Hematopoietic multipotent progenitor cell treated with erythropoietin and hydrocortisone succinate and interleukin-3 and kit ligand, for 17 days (in vitro differentiated cells): ENCODE results near the gene SWAP70.
"Not testable (repeated sequence)": the region's sequence is repeated elsewhere in the genome, so short reads cannot be mapped to it uniquely, and the experiment has no call there.

Experiments used
- DNase-seq: peaks from one replicate; pipeline ENCODE4 v3.0.0-alpha.2; 2015; ENCODE audit warnings: low spot score

The SWAP70 gene

DNA sequence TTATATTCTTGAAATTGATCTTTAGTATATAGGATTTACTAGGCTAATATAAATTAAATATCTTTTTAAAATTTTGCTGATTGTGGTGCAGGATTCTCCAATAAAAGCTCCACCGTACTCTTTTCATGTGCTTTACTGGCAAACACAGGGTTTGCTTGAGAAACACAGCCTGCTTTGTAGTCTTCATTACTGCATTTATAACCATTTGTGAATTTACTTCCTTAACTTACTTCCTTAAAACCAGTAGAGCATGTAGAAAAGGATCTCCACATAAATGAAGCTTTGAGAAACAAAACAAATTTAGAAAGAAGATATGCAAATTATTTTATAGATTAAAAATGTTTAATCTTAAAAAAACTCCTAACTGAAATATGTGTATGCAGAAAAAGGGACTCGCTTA, 28.8 kb downstream of the SWAP70 start:
- DNase-seq, result no peak

DNA sequence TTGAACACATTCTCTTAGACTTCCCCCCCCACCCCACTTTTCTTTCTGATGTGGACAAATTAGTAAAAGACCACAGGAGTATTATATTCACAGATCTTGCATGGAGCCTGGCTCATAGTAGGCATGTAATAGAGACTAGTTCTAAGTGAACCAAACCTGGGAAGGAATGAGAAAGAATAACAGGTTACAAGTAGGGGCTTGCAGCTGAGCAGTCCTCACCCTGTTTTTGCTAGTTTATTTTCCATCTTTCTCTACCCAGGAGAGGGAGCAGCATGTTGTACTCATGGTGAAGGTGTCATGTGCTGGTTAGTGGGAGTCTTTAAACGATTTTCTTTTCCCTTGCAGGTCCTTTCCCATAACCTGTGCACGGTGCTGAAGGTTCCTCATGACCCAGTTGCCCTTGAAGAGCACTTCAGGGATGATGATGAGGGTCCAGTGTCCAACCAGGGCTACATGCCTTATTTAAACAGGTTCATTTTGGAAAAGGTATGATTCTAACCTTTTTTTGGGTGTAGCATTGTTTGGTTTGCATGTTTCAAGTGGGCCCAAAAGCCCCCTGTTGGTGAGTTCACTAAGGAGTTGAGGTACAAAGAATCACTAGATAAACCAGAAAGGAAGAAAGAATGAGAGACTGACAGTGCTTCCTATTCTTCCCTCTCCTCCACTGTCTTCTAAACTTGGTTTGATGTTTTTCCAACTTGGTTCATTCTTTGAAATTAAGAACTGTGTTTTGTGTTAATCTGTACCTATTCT, 30.1 kb downstream of the SWAP70 start:
- no peak for DNase-seq

DNA sequence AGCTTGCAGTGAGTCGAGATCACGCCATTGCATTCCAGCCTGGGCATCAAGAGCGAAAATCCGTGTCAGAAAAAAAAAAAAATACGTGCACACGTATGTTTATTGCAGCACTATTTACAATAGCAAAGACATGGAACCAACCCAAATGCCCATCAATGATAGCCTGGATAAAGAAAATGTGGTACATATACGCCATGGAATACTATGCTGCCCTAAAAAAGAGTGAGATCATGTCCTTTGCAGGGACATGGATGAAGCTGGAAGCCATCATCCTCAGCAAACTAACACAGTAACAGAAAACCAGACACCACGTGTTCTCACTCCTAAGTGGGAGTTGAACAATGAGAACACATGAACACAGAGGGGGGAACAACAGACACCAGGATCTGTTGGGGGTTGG, 31.4 kb downstream of the SWAP70 start:
- not testable (repeated sequence) for DNase-seq

DNA sequence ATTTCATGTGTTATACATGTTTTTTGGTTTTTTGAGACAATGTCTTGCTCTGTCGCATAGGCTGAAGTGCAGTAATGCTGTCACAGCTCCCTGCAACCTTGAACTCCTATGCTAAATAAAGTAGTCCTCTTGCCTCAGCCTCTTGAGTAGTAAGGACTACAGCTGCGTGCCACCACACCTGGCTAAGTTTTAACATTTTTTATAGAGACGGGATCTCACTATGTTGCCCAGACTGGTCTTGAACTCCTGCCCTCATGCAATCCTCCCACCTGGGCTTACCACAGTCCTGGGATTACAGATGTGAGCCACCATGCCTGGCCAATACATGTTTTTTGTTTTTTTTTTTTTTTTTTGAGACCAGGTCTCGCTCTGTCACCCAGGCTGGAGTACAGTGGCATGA, 33.9 kb downstream of the SWAP70 start:
- no peak for DNase-seq

DNA sequence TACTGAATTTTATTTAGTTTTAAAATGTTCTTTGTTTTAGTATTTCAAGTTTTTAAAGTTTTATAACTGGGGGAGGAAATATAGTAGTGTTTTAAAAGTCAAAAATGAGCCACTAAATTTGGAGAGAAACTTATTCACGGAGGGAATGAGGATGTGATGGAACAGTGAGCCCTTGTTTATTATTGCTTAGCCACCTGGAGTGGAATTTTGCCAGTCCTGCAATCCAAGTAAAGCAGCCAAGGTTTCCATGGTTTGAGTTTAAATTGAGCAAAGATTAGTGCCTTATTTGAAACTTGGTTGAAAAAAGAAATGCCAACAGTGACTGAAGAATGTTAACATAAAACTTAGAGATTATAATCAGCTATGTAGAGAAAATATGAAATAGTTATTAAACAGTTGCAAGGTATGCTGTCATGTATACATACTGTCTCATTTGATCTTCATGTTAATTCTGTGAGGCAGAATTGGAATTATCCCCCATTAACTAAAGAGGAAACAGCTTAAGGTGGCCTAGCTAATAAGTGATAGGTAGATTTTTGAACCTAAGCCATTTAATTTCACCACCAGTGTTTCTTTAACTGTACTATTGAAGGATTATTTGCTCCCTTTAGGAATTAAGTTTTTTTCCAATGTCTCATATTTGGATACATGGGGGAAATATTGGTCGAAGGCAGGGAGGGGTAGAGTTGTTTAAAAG, 36.4 kb downstream of the SWAP70 start:
- DNase-seq, result no peak

DNA sequence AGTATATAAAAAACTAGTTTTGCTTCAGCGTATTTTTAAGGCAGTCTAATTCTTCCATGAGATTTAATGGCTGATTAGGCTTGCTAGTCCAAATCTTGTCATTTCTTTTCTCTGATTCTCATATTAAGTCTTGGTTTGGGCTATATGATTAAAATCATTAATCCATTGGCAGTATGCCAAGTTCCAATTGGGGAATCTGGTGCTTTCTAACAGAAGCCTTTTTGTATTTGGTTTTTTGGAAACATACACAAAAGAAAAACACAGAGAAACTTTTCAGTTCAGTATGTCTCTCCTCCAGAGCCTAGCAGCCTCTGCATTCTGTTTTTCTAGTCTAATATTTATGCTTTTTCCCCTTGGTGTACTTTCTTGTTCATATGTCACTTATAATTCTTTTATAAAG, 37.9 kb downstream of the SWAP70 start:
- no peak for DNase-seq

DNA sequence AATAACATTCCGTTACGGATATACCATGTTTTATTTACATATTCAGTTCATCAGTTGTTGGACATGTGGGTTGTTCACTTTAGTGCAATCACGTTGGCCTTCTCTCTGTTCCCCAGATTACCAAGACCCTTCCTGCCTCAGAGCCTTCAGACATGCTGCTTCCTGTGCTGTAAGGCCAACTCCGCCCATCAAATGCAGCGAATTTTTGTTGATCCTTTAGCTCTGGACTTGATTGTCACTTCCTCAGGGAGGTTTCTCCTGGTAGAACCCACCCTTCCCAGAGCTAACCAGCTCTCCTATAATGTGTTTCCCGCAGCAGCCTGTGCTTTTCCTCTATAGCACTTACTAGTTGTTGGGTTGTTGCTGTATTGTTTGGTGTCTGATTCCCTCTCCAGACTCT, 39.4 kb downstream of the SWAP70 start:
- no peak for DNase-seq

DNA sequence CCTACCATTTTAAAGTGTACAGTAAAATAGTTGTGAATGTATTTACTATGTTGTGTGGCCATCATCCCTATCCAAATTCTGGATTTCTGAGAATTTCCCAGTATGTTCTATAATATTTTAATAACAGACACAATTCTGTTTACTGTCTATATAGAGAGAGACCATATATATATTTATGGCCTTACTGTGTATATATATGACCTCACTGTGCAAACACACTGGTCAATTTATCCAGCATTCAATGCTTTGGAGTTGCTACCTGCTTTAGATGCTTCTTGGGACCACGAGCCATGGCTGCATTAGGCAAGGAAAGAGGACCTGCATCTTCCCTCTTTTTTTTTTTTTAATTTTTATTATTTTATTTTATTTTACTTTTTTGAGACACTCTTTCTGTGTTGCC, 40.2 kb downstream of the SWAP70 start:
- no peak for DNase-seq

DNA sequence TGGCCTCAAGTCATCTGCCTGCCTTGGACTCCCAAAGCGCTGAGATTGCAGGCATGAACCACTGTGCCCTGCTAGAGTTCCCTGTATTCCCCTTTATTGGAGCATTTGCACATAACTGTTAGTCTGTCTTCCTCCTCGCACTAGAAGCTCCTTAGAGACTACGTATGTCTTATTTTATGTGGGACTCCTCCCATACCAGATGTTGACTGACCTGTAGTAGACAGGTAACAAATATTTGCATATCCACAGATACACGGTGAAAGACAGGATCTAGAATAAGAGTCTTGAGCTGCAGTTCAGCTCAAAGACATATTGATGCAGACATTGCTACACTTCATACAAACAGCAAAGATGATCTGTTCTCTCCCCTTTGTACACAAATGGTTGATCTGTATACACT, 40.7 kb downstream of the SWAP70 start:
- no peak for DNase-seq

DNA sequence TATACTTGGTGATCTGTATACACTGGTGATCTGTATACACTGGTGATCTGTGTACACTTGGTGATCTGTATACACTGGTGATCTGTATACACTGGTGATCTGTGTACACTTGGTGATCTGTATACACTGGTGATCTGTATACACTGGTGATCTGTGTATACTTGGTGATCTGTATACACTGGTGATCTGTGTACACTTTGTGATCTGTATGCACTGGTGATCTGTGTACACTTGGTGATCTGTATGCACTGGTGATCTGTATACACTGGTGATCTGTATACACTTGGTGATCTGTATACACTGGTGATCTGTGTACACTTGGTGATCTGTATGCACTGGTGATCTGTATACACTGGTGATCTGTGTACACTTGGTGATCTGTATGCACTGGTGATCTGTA, 41.5 kb downstream of the SWAP70 start:
- DNase-seq, result not testable (repeated sequence)

DNA sequence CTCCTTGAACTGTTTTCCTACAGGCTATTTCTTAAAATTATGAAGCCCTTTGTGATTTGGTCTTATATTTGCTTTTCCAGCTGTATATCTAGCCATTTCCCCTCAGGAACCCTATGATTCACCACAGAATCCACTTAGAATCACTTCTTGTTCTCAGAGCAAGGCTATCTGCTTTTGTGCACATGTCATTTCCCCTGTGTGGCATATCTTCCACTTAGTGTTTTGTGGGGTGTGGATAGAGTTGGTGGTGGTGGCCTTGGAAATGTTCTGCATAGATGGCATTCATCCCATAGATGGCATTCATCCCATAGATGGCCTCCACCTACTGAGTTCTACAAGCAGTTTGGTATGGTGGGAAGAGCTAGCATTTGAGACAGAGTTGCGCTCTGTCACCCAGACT, 44.7 kb downstream of the SWAP70 start:
- no peak for DNase-seq

DNA sequence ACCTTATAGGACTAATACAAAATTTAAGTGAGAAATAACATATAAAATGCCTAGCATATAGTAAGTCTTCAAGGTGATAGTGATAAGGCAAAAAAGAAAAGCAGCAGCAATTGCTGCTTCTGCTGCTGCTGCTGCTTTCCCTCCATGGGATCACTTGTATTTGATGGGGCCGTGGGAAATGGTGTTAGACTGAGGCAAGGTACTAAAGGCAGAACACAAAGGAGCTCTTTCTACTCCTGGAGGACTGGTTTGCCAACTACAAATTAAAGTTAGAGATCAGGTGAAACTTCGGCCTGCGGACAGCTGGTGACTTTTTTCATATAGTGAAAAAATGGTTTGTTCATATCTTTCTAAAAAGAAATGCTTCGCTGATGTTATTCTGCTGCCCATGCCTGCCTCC, 46.3 kb downstream of the SWAP70 start:
- no peak for DNase-seq

DNA sequence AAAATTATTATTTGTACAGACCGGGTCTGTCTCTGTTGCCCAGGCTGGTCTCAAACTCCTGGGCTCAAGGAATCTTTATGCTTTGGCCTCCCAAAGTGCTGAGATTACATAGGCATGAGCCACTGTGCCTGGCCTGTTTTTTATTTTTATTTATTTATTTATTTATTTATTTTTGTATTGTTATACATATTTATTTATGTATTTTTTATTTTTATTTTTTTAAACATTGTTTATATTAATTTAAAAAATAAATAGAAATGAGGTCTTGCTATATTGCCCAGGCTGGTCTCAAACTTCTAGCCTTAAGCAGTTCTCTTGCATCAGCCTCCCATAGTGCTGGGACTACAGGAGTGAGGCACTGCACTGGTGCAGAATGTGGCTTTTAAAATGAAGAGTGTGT, 47.0 kb downstream of the SWAP70 start:
- no peak for DNase-seq

DNA sequence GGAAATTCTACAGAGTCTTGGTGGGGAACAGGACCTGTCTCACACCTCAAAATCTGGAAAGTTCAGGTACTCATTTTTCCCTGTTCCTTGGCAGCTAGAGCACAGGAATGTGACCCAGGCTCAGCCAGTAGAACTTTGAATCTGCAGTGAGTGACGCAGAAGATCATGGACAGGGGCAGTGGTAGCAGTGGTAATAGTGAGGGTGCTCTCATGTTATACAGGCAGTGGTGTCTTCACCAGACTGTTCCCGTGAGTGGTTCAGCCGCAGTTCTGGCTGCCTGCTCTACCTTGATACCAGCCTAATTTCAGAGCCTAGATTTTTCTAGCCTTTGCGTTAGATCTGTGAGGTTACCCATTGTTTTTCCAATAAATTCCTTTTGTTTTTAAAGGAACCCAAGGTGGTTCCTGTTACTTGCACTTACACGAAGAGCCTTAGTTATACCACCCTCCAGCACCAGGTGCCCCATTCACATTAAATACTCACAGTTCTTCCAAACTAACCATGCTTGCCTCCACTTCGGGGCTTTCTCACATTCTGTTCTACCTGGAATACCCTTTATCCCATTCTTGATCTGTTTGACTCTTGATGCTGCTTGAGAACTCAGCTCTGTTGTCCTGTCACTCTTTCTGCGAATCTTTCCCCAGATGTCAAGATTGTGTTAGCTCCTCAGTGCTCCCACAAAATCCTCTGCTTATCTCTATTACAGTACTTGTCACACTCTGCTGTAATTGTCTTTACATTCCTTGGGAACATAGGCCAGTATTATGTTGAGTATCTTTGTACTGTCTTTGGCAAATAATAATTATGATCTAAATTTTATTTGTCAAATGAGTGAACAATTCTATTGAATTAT, 47.8 kb downstream of the SWAP70 start:
- no peak for DNase-seq

DNA sequence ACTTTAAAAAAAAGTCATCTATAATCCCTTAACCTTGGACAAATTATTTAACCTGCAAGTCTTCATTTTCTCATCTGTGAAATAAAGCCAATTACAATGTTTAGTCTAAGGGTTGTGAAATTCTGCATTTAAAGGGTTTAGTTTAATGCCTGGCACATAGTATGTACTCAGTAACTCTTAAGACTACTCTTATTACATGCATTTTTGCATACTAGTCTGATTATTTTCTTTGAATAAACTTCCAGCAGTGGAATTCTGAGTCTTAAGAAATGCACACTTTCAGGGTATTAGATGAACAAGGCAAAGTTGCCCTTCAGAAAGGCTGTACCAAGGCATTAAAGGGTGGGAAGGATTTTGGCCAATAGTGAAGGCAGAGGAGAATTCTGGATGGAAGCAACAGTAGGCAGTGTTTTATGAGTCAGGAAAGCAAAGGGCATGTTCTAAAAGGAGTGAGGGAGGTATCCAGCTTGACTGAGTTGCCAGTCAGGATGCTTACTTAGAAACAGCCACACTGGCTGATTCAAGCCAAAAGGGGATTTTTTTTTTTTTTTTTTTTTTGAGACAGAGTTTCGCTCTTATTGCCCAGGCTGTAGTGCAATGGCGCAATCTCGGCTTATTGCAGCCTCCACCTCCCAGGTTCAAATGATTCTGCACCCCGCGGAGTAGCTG, 50.5 kb downstream of the SWAP70 start:
- no peak for DNase-seq

DNA sequence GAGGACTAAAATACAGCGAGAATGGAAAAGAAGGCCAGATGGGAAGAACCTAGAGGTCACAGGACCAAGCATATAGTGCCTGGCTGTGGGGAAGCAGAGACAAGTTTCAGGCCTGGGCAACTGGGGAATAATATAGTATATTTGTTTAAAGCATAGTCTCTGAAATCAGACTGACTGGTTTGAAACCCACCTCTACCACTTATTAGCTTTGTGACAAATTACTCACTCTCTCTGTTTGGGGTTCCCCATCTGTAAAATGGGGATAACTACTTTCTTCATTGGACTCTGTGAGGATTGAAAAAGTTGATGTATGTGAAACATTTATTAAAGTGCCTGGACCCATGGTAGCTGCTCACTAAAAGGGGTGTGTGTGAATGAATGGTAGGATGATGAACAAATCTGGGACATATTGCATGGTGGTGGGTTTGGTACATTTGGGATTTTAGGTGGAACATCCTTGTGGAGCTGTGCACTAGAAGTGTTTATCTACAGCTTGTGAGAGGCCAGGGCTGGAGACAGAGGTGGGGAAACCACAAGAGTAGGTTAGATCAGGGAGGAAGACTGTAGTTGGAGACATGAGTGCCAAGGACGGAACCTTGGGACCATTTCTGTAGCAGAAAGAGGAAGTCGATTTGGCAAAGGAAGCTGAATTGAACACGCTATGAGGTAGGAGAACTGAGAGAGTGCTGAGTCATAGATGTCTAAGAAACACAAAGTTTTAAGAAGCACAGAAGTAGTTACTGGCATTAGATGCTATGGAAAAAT, 52.6 kb downstream of the SWAP70 start:
- no peak for DNase-seq

DNA sequence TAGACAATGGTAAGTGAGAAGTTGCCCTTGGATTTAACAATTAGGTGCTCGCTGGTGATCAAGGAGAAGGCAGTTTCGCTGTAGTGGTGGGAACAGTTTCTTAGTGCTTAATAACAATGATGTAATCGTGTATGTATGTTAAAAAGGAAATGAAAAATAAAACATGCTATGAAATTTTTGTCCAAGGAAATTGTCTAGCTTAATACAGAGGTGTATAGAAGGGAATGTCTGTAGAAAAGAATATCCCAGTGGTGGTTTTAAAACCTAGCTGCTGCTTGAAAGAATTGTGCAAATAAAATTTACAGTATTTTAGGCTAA, 53.1 kb downstream of the SWAP70 start:
- no peak for DNase-seq

DNA sequence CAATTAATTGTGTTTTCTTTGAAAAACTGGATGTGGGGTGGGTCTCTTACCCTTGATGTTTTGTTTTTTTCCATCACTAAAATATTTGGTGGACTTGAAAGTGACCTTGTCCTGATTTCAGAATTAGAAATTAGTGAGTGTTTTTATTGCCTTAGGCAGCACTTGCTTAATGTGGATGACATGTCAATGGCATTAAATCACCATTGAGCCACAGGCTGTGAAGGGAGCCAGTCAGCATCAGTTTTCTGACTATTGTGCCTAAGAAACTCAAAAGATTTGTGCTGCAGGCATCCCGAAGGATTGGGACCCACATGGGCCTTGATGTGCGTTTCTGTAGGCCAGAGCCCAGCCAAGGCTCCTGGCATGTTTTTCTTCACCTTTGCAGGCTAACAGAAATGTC, 53.8 kb downstream of the SWAP70 start:
- no peak for DNase-seq

DNA sequence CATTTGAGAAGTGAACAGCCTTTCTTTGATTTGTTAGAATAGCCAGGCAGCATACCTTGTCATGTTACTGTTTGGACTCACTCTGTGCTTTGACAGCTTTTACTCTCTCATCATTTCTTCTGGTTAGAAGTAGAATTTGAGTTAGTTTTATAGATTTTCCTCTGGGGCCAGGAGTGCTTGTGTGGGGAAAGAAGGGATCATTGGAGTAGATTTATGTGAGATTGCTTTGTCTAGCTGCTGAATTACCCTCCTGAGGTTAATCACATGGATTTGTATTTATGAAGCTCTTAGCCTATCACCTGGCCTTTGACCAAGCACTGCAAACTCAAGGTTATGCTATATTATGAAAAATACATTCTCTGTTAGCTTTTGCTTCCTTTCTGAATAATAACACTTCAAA, 54.3 kb downstream of the SWAP70 start:
- DNase-seq, result no peak

DNA sequence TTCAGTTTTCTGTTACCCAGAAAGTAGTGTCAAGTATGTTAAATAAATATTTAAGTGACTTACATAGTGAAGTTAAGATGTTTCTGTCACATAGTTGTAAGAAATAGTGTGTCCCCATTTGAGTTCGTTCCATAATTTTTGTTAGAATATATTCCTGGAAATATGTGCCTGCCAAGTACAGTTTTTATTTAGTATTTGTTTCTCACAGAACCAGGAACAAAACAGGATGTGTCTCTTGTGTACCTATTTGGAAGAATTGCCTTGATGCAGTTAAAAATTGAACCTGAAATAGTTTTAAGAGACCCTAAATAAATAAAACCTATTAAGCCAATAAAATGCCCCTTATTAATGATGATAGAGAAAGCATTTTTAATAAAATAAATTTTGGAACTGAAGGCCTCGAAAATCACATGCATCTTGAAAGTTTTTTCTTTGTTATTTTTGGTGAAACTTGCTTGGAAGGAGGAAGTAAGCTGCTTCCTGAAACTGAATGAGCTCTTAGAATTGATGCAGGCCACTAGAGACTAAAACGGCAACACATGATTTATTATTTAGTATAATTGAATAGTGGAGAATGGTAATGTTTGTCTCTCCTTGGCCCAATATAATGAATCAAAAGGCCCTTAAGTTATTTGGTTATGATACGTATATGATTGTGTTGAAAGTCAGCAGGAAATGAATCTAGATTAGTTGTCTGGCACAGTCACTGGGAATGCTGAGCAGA, 55.9 kb downstream of the SWAP70 start:
- DNase-seq, result no peak

DNA sequence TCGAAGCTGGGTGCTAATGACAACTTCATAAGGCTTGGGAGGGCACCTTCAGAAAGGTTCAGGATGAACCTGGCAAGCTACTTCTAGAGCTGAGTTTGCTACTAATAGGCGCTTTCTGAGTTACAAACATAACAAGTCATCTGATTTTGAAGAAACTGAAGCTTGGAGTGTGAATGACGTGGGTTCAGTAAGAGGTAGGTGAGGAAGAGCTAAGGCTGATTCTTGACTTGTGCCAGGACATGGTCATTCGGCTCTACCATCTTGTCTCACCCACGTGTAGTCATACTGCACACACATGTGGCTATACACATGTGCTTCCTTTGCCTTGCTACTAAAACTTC, 56.4 kb downstream of the SWAP70 start:
- DNase-seq, result no peak
